ENCODE results near the gene ZNF700.
"Not testable (repeated sequence)": the region's sequence is repeated elsewhere in the genome, so short reads cannot be mapped to it uniquely, and the experiment has no call there.

Gene ZNF700

DNA sequence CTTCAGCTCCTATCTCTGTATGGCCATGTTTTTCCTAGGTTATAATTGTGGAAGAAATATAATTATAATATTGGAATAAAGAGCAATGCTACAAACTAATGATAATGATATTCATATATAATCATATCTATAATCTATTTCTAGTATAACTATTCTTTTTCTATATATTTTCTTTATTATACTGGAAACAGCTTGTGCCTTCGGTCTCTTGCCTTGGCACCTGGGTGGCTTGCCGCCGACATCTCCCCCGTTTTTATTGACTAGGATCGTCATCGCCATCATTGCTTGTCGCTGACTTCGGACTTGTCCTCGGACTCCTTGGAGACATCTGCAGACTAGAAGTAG lies 64.2 kb downstream of the ZNF700 start:
- Histone ChIP-seq H3K4me3 (peak overlapping the region; percentile 69 to 79), H3K4me1 (no peaks in the 10 kb centered on the region), H3K27ac (peak overlapping the region; percentile 81 to 86), H3K9me3 (no peaks in the 10 kb centered on the region), H3K27me3 (no peaks in the 10 kb centered on the region), H3K36me3 (no peaks in the 10 kb centered on the region)
- intact Hi-C loops (cut with DNase I; ENCODE audit: low total_unique reads) = loop anchor here (2.0 to 5.0 kb wide), 2 partner anchors 24 to 192 kb away; partner anchors contain the start of genes ZNF491 and ZNF763
- TF ChIP-seq CTCF (IDR thresholded peaks at IDR 0.05) = no peak
- DNase-seq = no peak

- DNase-seq; intact Hi-C loops (cut with DNase I; ENCODE audit: low total_unique reads); H3K36me3 ChIP-seq; H3K27me3 ChIP-seq; H3K9me3 ChIP-seq; H3K4me1 ChIP-seq; H3K4me3 ChIP-seq; H3K27ac ChIP-seq: not testable (repeated sequence)
These were observed 67.0 kb downstream of the ZNF700 start for GRCh38 chr19:11991921-11992320.

GRCh38 chr19:11995174-11995573 lies 70.3 kb downstream of the ZNF700 start:
- intact Hi-C loops (cut with DNase I; ENCODE audit: low total_unique reads) = no loop called here
- DNase-seq = no peak
- Histone ChIP-seq H3K27ac (no peak overlapping the region), H3K4me3 (no peak overlapping the region), H3K4me1 (no peaks in the 10 kb centered on the region), H3K27me3 (no peaks in the 10 kb centered on the region), H3K36me3 (no peaks in the 10 kb centered on the region), H3K9me3 (no peaks in the 10 kb centered on the region)
- no peak for TF ChIP-seq CTCF (IDR thresholded peaks at IDR 0.05)
